GM21825 (cell line): ENCODE data around the gene INSYN2A.

Experiments used
- ATAC-seq: cut with Tn5 transposase; IDR thresholded peaks from one replicate; pipeline ENCODE4 v1.9.1; 2021; ENCODE audit warnings: mild to moderate bottlenecking, moderate library complexity; ENCODE audit not compliant: unreplicated experiment

Gene INSYN2A

GRCh38 chr10:127197154-127197432 is 702 bp upstream of the INSYN2A start:
- ATAC-seq: no peak

- no peak for ATAC-seq
Observed at GRCh38 chr10:127195571-127196281, 665 bp downstream of the INSYN2A start.

- ATAC-seq: no peak
Observed at GRCh38 chr10:127195041-127195506, 1.3 kb downstream of the INSYN2A start.

- ATAC-seq: no peak
Observed at GRCh38 chr10:127194599-127194998, 1.8 kb downstream of the INSYN2A start.

GRCh38 chr10:127194111-127194510 is 2.3 kb downstream of the INSYN2A start:
- ATAC-seq: no peak

- ATAC-seq: no peak
Observed at GRCh38 chr10:127193125-127193524, 3.3 kb downstream of the INSYN2A start.

- ATAC-seq: no peak
Observed at GRCh38 chr10:127190427-127190826, 6.0 kb downstream of the INSYN2A start.

- no peak for ATAC-seq
Observed at GRCh38 chr10:127189226-127189625, 7.2 kb downstream of the INSYN2A start.

- ATAC-seq: no peak
Observed at GRCh38 chr10:127186813-127187212, 9.6 kb downstream of the INSYN2A start.

GRCh38 chr10:127184582-127184981 is 11.8 kb downstream of the INSYN2A start:
- no peak for ATAC-seq

GRCh38 chr10:127182161-127182560 is 14.2 kb downstream of the INSYN2A start:
- no peak for ATAC-seq

GRCh38 chr10:127179612-127180250 is 16.7 kb downstream of the INSYN2A start:
- no peak for ATAC-seq

GRCh38 chr10:127176649-127177048 is 19.7 kb downstream of the INSYN2A start:
- no peak for ATAC-seq

GRCh38 chr10:127175357-127176110 is 20.9 kb downstream of the INSYN2A start:
- ATAC-seq: no peak

- ATAC-seq: no peak
Observed at GRCh38 chr10:127174866-127175265, 21.5 kb downstream of the INSYN2A start.

- no peak for ATAC-seq
Observed at GRCh38 chr10:127168261-127168660, 28.1 kb downstream of the INSYN2A start.

- no peak for ATAC-seq
Observed at GRCh38 chr10:127162841-127163240, 33.5 kb downstream of the INSYN2A start.

GRCh38 chr10:127161482-127161881 is 34.9 kb downstream of the INSYN2A start:
- no peak for ATAC-seq

GRCh38 chr10:127159648-127160245 is 36.6 kb downstream of the INSYN2A start:
- no peak for ATAC-seq

GRCh38 chr10:127158662-127159061 is 37.7 kb downstream of the INSYN2A start:
- ATAC-seq: no peak

- ATAC-seq: no peak
Observed at GRCh38 chr10:127157506-127158200, 38.7 kb downstream of the INSYN2A start.
